Stimulated activated naive B cell treated with anti-CD40 and anti-IgM and Interleukin-4, amounts not matched to agents 10 μg/mL and 1 μg/mL and 100 μg/mL, for 72 hours (primary cell): ENCODE results near the gene TAGLN3.
A peak's percentile ranks its signal among the peaks of the same experiment; 100 is the strongest.

Experiments
- ATAC-seq, 2 donors: fragments of 150-1000 bp; cut with Tn5 transposase; replicated peaks; 2 replicates each; pipeline ENCODE4 v1.10.0; 2021; ENCODE audit warnings: moderate library complexity in 1 of 2
- DNase-seq: peaks from one replicate; pipeline ENCODE4 v3.0.0; 2021
- H3K27ac Mint-ChIP-seq: one replicate; pipeline ENCODE4 v1.8.0; 2022; ENCODE audit warnings: mild to moderate bottlenecking, mixed read lengths
- H3K27me3 Mint-ChIP-seq, 2 donors: one replicate each; pipeline ENCODE4 v1.8.0; 2022; ENCODE audit warnings: mixed read lengths in 2 of 2
- H3K36me3 Mint-ChIP-seq, 2 donors: one replicate each; pipeline ENCODE4 v1.8.0; 2022; ENCODE audit warnings: mixed read lengths in 2 of 2, mild to moderate bottlenecking in 1 of 2
- H3K4me1 Mint-ChIP-seq, 2 donors: one replicate each; pipeline ENCODE4 v1.8.0; 2022; ENCODE audit warnings: mixed read lengths in 2 of 2, mild to moderate bottlenecking in 1 of 2
- H3K4me3 Mint-ChIP-seq, 2 donors: one replicate each; pipeline ENCODE4 v1.8.0; 2022; ENCODE audit warnings: mild to moderate bottlenecking in 2 of 2, mixed read lengths in 2 of 2, moderate library complexity in 1 of 2
- H3K9me3 Mint-ChIP-seq, 2 donors: one replicate each; pipeline ENCODE4 v1.8.0; 2022; ENCODE audit warnings: mixed read lengths in 2 of 2, mild to moderate bottlenecking in 1 of 2

Gene TAGLN3

DNA sequence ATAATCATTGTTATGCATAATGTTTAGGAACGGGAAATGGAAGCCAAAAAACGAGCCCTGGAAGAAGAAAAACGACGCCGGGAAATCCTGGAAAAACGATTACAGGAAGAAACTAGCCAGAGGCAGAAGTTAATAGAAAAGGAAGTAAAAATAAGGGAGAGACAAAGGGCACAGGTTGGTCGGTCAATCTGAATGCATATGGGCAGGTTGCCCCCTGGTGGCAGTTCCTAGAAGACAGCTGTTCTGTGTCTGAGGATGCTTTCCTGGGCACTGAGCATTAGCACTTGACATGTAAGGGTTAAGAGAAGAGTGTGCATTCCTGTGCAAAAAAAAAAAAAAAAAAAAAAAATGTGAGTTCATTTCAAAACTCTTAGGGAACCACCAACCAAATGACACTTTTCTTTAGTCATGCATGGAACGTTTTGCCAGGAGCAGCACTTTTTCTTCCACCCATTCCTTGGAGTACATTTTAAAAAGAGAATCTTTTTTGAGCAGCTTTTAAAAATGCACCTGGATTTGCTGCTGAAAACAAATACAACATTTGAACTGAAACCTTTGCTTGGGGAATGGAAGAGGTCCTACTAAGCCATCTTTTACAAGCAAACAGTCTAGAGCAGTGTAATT, 31.0 kb upstream of the TAGLN3 start:
- ATAC-seq (peak; percentile 97), DNase-seq (peak; percentile 66)
- no peak overlapping the region for H3K27ac Mint-ChIP-seq
- H3K9me3 Mint-ChIP-seq = no peaks in the 10 kb centered on the region
- peaks cover 2 to 11% of the 10 kb centered on the region in 2 donors for H3K4me1 Mint-ChIP-seq
- peak overlapping the region; percentile 72 to 81 for H3K4me3 Mint-ChIP-seq
- H3K27me3 Mint-ChIP-seq = no peaks in the 10 kb centered on the region
- no peaks in the 10 kb centered on the region for H3K36me3 Mint-ChIP-seq

DNA sequence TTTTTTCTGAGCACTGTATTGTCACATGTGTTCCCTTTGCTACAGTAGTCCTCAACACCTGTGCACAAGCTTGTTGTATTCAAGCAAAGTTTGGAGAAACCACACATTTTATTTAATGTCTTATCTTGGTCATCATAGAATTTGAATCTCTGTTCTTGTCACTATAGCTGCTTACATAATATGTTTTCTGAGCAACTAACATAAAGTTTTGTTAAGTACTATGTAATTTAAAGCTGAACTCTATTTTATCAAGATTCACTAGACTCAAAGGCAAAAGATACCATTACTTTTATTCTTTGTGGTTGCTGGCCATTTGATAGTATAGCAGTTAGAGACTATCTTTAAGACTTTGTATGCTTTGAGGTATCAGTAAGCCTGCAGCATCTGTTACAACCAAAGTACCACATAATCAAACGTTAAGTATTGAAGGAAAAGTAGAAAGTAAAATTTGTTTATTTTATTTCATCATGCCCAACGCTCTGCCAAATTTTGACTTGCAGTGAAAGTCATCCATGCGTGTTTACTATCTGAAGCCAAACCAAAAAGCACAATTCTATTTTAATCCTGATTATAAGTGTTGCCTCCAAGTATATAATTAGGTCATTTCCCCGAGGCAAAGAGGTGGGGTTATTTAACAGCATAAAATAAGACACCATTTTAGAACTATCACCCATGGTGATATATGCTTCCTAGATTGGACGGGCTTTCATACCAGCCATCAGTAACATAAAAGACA, 30.2 kb upstream of the TAGLN3 start:
- DNase-seq (no peak), ATAC-seq (no peak)
- Mint-ChIP-seq H3K27me3 (no peaks in the 10 kb centered on the region), H3K27ac (no peak overlapping the region), H3K4me1 (peaks cover 2 to 11% of the 10 kb centered on the region in 2 donors), H3K36me3 (no peaks in the 10 kb centered on the region), H3K9me3 (no peaks in the 10 kb centered on the region), H3K4me3 (no peak overlapping the region)

DNA sequence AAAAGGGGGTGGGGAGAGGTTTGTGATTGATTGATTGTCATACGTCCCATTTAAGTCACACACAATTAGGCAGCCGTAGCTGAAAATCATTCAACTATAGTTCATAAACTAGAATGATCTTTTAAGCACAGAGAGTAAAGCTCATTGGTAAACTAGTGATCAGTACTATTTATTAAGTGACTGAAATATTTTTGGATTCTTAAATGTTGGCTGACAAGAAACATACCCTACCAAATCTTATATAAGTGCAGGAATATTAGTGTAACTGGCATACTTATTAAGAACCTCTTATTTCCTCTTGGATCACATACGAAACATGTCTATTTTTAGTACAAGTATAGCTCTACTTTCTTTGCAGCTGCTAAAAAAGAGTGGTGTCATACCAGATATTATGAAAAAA, 28.3 kb upstream of the TAGLN3 start:
- Mint-ChIP-seq H3K27ac (no peak overlapping the region), H3K4me1 (peaks cover 2 to 11% of the 10 kb centered on the region in 2 donors), H3K27me3 (no peaks in the 10 kb centered on the region), H3K4me3 (no peak overlapping the region), H3K9me3 (no peaks in the 10 kb centered on the region), H3K36me3 (no peaks in the 10 kb centered on the region)
- DNase-seq (no peak), ATAC-seq (no peak)

DNA sequence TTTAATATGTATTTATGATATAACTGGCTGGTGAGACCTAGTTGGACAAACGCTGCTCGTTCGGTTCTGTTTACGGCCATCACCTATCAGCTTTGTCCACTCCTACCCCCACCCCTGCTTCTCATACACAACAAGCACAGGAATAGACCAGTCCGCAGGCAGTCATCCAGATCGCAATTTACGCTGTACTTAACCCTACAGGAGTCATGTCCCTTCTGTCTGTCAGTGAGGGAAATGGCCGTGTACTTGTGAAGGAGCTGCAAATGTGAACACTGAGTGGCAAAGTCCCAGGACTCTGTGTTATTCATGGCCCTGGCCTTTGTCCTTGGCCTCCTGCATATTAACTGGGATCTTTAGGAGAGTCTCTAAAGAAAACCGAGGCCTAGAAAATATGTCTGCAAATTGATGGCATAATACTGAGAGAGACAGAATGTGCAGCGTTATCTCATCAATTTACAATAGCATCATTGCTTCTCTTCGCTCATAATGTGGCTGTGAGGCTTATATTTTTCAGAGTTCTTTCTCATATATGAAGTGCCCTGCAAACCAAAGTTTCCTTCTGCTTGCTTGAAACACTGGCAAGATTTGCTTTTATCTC, 27.1 kb upstream of the TAGLN3 start:
- no peak for ATAC-seq
- Mint-ChIP-seq H3K4me1 (peaks cover 2 to 11% of the 10 kb centered on the region in 2 donors), H3K36me3 (no peaks in the 10 kb centered on the region), H3K27me3 (no peaks in the 10 kb centered on the region), H3K27ac (no peak overlapping the region), H3K9me3 (no peaks in the 10 kb centered on the region), H3K4me3 (no peak overlapping the region)
- no peak for DNase-seq

DNA sequence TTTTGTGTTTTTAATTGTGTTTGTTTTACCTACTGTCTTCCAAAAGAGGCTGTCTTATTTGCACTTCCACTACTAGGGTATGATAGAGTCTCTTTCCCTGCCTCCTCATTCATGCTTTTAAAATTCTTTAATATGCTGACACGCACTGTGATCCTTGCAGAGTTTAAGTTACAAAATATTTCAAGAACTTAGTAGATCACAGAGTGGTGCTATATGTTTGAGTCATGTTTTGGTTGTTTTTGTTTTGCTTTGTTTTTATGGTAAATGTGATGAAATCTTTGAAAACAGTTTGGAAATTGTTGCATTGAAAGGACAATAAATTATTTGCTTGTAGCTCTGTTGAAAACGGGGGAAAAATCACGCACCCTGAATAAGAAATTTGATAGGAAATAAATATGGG, 25.8 kb upstream of the TAGLN3 start:
- H3K9me3 Mint-ChIP-seq = no peaks in the 10 kb centered on the region
- no peak overlapping the region for H3K4me3 Mint-ChIP-seq
- H3K36me3 Mint-ChIP-seq = no peaks in the 10 kb centered on the region
- DNase-seq (no peak), ATAC-seq (no peak)
- H3K27me3 Mint-ChIP-seq = no peaks in the 10 kb centered on the region
- H3K4me1 Mint-ChIP-seq = no peaks in the 10 kb centered on the region
- no peak overlapping the region for H3K27ac Mint-ChIP-seq

DNA sequence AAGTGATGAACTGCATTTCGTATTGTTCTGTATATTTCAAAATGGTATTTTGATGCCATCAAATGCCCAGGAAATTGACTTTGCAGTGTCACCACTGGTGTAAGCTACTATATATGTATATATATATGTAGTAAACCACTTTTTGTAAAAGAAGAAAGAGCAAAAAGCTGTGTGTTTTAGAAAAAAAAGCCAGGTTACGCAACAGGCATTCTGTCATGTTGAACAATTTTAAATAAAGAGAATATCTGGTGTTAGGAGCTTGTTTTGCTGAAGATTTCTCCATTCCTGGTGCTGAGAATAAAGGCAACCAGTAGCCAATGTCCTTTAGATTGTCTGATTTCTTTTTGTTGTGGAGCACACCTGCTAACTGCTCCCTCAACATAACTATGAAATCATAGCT, 23.6 kb upstream of the TAGLN3 start:
- Mint-ChIP-seq H3K36me3 (no peaks in the 10 kb centered on the region), H3K27me3 (no peaks in the 10 kb centered on the region), H3K27ac (no peak overlapping the region), H3K4me3 (no peak overlapping the region), H3K9me3 (no peaks in the 10 kb centered on the region), H3K4me1 (peaks cover 2 to 8% of the 10 kb centered on the region in 2 donors)
- DNase-seq (no peak), ATAC-seq (no peak)

DNA sequence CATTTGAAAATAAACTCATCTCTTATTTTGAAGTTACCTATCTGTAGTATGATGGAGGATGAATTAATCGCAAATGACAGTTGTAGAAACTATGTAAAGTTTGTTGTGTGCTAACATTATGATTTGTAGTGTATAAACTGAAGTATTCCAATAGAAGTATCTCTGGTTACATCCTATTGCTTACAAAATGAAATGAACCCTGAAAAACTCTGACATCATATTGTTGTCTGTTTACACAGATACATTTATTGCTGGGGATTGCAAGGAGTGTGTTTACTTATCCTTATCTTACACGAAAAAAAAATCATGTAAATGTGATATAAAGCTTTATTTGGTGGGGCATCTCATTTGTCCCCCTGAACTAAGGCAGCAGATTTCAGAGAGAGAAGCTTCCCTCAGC, 22.5 kb upstream of the TAGLN3 start:
- DNase-seq (no peak), ATAC-seq (no peak)
- no peak overlapping the region for H3K4me3 Mint-ChIP-seq
- no peak overlapping the region for H3K27ac Mint-ChIP-seq
- H3K36me3 Mint-ChIP-seq = no peaks in the 10 kb centered on the region
- H3K4me1 Mint-ChIP-seq = peaks cover 6 to 16% of the 10 kb centered on the region in 2 donors
- no peaks in the 10 kb centered on the region for H3K9me3 Mint-ChIP-seq
- no peaks in the 10 kb centered on the region for H3K27me3 Mint-ChIP-seq

DNA sequence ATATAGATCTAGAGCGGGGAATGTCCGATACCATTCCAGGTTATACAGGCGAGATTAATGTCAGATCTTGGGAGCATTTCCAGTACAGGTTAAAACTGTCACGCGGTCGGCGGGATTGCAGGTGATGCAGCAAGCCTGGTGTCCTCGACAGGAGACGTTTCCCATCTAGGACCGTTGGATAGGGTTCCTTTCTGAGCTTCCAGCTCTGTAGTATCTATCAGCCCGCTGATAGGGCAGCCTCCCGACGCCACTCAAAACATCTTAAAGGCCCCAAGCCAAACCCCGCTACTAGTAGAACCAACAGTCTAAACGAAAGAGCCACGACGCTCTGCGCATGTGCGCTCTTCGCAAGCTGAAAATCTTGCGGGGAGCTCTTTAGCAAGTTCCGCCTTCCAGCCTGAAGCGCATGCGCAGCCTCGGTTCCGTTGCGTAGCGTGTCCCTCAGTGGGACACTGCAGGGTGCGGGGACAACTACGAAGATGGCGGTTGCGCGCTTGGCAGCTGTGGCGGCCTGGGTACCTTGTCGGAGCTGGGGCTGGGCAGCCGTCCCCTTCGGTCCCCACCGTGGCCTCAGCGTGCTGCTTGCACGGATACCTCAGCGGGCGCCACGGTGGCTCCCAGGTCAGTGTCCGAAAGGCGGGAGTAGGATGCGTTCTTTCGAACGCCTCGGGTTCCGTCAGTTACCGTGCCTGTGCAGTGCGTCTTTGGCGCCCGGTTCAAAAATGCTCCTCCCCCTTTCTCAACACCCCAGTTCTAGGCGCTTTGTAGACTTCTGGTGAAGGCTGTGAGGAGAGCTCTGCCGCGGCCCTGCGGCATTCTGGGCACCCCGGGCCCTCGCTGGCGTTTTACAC, 19.9 kb upstream of the TAGLN3 start, which contains the start of gene ABHD10:
Gene ABHD10 (plus strand): TSS at position 444 of the 851 bp plus-strand sequence. CDS start 36 bp downstream, at position 480.
- H3K27ac Mint-ChIP-seq = peak within 1 kb of the TSS; percentile 97
- peaks cover 7 to 18% of the 10 kb centered on the region in 2 donors for H3K4me1 Mint-ChIP-seq
- H3K27me3 Mint-ChIP-seq = no peaks in the 10 kb centered on the region
- H3K4me3 Mint-ChIP-seq = peak within 1 kb of the TSS; percentile 88 to 92
- H3K9me3 Mint-ChIP-seq = no peaks in the 10 kb centered on the region
- H3K36me3 Mint-ChIP-seq = peaks cover 0 to 2% of the 10 kb centered on the region in 2 donors
- DNase-seq (peak; percentile 91), ATAC-seq (peak; percentile 93)

DNA sequence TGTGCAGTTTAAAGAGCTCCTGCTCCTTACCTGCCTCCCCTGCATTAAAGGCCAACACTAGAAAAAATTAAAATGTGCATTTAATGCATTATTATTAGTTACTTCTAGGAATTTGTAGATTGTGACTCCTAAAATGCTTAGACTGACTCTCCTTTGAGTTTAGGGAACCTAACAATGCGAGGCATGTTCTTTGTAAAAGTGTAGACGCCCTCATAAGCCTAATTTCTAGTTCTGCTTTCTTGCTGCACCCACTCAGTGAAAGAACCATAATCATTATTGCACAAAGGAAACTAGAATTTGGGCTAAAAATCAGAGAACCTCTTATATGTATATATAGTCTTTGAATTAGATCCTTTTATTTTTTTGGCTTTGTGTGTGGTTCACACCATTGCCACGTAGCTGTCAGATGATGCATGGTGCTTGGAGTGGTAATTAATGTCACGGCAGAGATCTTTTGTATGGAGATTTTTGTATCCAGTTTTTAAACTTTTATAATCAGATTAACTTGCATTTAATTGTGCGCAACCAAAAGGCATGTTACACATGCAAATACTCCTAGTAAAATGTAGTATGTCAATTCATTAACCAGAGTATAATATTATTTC, 19.2 kb upstream of the TAGLN3 start:
- Mint-ChIP-seq H3K27ac (peak overlapping the region; percentile 97), H3K4me1 (peaks cover 7 to 25% of the 10 kb centered on the region in 2 donors)
- peak; percentile 15 for DNase-seq

DNA sequence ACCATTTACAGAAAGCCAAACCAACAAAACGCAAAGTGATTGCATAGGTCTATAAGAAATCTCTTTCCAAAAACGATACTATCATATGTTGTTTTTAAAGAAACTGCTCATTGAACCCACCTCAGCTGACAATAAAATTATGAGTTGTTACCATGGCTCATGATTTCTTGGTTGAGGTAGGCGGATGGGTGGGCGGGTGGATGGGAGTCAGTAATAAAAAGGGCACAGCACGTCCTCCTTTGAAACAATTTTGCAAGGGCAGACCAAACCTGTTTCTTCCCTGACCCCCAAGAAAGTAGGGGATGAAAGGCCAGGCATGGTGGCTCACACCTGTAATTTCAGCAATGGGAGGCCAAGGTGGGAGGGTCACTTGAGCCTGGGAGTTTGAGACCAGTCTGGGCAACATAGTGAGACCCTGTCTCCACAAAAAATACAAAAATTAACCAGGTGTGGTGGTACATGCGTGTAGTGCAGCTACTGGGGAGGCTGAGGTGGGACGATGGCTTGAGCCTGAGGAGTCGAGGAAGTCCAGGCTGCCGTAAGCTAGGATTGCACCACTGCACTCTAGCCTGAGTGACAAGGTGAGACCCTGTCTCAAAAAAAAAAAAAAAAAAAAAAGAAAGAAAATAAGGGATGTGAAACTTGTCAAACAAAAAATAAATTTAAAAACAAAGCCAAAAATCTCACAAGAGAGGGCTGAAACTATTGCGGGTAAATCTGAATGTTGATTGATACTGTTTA, 17.8 kb upstream of the TAGLN3 start:
- peaks cover 14 to 30% of the 10 kb centered on the region in 2 donors for H3K4me1 Mint-ChIP-seq
- ATAC-seq (no peak), DNase-seq (no peak)
- no peaks in the 10 kb centered on the region for H3K9me3 Mint-ChIP-seq
- H3K4me3 Mint-ChIP-seq = peak overlapping the region; percentile 3 to 67
- no peaks in the 10 kb centered on the region for H3K27me3 Mint-ChIP-seq
- H3K36me3 Mint-ChIP-seq = peaks cover 5 to 10% of the 10 kb centered on the region in 2 donors
- peak overlapping the region; percentile 54 for H3K27ac Mint-ChIP-seq

More for the DNA sequence above, 19.2 kb upstream of the TAGLN3 start:
- H3K9me3 Mint-ChIP-seq = no peaks in the 10 kb centered on the region
- ATAC-seq = peak; percentile 58 to 63
- H3K4me3 Mint-ChIP-seq = peak overlapping the region; percentile 88 to 92
- H3K27me3 Mint-ChIP-seq = no peaks in the 10 kb centered on the region
- H3K36me3 Mint-ChIP-seq = peaks cover 0 to 4% of the 10 kb centered on the region in 2 donors

DNA sequence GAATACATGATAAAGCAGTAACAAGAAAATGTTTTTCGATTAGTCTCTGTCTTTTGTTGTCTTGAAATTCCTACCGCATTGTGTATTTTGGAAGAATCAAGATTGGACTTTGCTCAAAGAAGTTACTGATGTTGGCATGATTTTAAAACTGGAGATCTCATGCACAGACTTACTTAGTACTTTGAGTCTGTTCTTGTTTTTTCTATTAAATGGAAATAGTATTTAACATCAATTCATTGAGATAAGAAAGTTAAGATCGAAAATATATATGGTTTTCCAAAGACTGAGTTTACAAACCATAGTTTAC, 17.3 kb upstream of the TAGLN3 start:
- Mint-ChIP-seq H3K4me3 (peak overlapping the region in 1 of 2 donors; percentile 67), H3K27ac (no peak overlapping the region), H3K27me3 (no peaks in the 10 kb centered on the region), H3K9me3 (no peaks in the 10 kb centered on the region), H3K36me3 (peaks cover 5 to 15% of the 10 kb centered on the region in 2 donors), H3K4me1 (peaks cover 14 to 30% of the 10 kb centered on the region in 2 donors)
- ATAC-seq (no peak), DNase-seq (no peak)

DNA sequence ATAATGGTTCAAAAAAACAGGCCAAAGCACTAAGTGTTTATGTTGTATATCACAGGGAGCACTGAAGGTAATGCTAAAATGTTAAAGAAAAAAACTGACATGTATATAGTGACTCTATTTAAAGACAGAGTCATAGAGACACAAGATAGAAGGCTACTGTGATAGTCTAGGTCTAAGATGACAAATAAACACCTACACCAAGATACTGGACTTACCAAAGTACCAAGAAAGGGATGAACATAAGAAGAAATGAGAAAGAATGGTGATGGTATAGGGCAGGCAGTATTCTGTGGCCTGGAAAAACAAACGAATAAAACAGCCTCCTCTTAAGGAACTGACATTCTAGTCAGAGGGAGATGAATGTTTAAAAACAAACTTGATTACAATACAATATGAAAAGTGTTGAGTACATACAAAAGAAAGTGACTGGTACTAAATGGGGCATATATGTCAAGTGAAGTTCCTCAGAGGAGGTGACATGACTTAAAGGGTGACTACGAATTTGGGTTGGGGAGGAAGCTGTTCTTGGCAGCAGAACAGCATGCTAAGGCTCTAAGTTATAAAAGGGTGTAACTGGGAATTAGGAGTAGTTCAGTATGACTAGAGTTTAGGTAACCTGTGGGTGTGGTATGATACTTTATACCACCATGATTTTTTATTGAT, 14.0 kb upstream of the TAGLN3 start:
- H3K4me1 Mint-ChIP-seq = peaks cover 14 to 30% of the 10 kb centered on the region in 2 donors
- H3K27me3 Mint-ChIP-seq = no peaks in the 10 kb centered on the region
- H3K4me3 Mint-ChIP-seq = no peak overlapping the region
- H3K9me3 Mint-ChIP-seq = no peaks in the 10 kb centered on the region
- DNase-seq (no peak), ATAC-seq (no peak)
- H3K36me3 Mint-ChIP-seq = peaks cover 18 to 38% of the 10 kb centered on the region in 2 donors
- H3K27ac Mint-ChIP-seq = peak overlapping the region; percentile 31

DNA sequence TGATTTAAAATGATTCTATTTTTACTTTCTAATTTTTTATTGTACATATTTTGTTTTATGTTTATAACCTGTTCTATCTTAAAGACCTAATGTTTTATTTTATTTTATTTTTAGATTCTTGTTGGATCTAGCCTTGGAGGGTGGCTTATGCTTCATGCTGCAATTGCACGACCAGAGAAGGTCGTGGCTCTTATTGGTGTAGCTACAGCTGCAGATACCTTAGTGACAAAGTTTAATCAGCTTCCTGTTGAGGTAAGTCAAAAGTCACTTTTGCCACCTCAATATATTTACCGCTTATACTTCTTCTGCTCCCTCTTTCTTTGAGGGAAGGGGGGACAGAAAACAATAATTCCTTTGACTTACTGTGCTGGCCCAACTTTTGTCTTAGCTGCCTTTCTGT, 11.9 kb upstream of the TAGLN3 start:
- Mint-ChIP-seq H3K4me3 (no peak overlapping the region), H3K4me1 (peaks cover 11 to 20% of the 10 kb centered on the region in 2 donors), H3K36me3 (peaks cover 20 to 42% of the 10 kb centered on the region in 2 donors), H3K27me3 (no peaks in the 10 kb centered on the region), H3K27ac (no peak overlapping the region), H3K9me3 (no peaks in the 10 kb centered on the region)
- ATAC-seq (no peak), DNase-seq (no peak)
